HG03457 (cell line): ENCODE data around the gene PNKD.
"Not testable (repeated sequence)": the region's sequence is repeated elsewhere in the genome, so short reads cannot be mapped to it uniquely, and the experiment has no call there.

Experiments used
- ATAC-seq: cut with Tn5 transposase; IDR thresholded peaks from one replicate; pipeline ENCODE4 v1.9.1; 2021; ENCODE audit warnings: moderate number of reproducible peaks; ENCODE audit not compliant: unreplicated experiment

PNKD gene

DNA sequence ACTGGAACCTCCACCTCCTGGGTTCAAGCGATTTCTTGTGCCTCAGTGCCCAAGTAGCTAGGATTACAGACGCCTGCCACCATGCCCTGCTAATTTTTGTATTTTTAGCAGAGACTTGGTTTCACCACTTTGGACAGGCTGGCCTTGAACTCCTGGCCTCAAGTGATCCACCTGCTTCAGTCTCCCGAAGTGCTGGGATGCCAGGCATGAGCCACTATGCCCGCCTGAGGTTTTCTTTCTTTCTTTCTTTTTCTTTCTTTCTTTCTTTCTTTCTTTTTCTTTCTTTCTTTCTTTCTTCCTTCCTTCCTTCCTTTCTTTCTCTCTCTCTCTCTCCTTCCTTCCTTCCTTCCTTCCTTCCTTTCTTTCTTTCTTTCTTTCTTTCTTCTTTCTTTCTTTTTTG lies 44.4 kb downstream of the PNKD start:
- ATAC-seq = not testable (repeated sequence)

DNA sequence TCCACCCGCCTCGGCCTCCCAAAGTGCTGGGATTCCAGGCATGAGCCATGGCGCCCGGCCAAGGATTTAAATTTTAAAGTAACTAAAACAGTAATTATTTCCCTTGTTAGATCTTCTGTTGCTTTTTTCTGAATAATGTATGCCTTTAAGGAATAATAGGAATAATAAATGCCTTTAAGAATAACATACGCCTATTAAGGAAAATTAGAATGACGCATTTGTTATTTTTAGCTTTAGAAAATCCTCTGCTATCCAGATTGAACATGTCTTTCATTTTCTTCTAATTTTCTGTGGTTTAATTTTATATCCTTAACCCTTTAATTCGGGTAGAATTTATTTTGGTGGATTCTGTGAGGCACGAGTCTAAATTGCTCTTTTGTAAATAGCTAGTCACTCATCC lies 45.1 kb downstream of the PNKD start:
- ATAC-seq = no peak

DNA sequence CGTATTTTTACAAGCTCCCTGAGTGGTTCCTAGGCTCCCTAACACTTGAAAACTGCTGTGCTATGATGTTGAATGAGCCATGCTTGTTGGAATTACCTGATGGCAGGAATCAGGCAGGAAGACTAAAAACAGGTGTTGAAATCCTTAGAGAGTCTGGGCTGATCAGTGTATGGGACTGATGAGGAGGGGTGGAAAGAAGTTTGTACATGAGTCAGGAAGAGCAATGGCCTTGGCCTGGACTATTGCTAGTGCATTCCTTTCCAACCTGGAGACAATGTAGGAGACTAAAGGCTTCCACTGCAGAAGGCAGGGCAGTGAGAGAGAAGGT lies 46.9 kb downstream of the PNKD start:
- no peak for ATAC-seq

DNA sequence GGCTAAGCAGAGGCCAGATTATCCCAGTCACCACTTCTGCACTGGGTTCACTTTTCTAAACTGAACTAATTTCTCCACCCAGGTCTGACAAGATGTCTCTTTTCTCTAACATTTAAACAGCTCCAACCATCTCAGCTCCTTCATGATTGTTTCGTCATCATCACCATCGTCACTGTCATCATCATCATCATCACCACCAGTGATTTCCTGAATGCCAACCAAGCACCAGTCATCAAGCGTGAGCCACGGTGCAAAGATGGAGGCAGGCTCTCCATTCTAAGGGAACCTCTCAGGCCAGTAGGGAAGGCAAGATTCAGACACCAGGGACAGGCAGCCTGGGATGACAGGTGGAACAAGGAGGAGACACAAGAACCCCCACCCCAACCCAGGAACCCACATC lies 47.5 kb downstream of the PNKD start:
- no peak for ATAC-seq

DNA sequence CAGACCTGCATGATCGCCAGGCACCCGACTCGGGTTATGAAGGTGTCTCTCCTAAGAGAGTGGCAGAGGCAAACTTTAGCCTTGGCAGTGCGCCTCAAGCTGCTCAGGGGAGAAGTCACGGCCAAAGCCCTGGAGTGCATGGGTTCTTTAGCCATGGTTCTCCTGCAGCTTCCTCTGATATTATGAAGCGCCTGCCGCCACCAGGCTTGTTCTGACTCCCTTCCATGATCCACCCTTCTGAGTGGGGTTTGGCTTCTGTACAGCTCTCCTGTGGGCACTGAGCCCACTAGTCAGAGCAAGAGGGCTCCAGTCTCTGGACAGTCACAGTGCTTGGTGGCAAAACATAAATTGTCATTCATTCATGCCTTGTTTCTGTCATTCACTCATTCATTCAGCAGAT lies 47.9 kb downstream of the PNKD start:
- ATAC-seq = no peak

DNA sequence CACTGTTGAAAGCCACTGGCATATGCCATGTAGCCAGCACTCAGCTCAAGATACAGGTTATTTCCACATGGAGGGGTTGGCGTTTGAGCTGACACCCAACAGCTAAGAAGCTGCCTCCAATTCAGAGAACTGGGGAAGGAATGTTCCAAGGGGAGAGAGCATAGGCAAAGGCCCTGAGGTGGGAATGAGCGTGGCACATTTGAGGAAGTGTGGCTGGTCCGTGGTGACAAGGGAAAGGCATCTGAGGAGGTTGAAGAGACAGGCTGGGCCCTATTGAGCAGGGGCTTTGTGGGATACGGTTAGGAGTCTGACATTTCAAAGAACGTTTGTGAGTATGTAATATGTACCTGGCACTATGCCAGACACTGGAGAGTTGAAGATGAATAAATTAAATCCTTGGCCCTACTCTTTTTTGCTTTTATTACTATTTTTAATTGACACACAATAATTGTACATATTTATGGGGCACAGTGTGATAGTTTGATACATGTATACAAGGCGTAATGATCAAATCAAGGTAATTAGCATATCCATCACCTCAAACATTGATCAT lies 49.6 kb downstream of the PNKD start:
- no peak for ATAC-seq

DNA sequence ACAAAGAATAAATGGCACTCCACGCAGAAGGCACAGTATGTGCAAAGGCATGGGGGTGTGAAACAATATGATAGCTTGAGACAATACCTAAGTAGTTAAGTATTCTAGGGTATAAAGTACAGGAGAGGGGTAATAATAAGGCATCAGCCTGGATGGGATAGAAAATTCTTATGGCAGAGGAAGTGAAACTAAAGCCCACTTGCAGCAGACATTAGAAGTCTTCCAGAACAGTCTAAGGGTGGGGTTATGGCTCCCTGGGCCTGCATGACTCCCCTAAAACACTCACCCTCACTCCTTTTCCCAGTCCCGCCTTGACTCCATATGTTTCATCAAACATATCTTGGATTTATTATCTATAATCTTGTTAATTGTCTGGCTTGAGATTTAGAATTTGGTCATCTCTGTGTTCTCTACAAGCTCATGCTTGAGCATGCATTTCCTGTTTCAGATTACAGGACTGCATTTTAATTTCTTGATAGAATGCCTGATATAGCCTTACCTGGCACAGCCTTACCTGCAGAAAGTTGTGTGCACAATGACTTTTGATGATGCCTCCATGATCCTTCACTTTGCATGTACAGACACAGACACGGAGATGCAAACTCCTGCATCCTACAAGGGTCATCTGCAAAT lies 50.5 kb downstream of the PNKD start:
- ATAC-seq = no peak

DNA sequence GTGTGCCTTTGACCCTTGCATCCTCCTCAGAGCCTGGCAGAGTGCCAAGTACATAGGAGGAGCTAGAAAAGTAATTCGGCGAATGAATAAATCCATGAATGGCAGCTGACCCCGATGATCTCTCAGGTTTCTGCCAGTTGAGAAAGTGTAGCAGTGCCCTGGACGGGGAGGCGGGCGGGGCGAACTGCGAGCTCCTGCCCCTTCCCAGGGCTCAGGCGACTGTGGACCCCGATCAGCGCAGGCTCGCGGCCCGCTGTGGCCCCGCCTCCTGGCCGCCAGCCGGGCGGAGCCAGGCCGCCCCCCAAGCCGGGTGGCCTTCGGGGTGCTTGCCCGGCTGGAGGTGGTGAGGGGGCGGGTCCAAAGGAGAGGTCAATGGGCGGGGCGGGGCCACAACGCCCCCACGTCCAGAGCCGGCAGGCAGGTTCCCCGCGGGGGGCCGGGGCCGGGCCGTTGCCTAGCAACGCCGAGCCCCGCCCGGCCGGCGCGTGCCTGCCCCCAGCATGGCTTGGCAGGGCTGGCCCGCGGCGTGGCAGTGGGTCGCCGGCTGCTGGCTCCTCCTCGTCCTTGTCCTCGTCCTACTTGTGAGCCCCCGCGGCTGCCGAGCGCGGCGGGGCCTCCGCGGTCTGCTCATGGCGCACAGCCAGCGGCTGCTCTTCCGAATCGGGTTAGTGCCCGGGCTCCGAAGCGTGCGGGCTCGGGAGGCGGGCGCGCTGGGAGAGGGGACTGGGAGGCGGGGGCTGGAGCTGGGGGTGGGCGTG lies 52.6 kb downstream of the PNKD start:
- ATAC-seq = peak; percentile 46

DNA sequence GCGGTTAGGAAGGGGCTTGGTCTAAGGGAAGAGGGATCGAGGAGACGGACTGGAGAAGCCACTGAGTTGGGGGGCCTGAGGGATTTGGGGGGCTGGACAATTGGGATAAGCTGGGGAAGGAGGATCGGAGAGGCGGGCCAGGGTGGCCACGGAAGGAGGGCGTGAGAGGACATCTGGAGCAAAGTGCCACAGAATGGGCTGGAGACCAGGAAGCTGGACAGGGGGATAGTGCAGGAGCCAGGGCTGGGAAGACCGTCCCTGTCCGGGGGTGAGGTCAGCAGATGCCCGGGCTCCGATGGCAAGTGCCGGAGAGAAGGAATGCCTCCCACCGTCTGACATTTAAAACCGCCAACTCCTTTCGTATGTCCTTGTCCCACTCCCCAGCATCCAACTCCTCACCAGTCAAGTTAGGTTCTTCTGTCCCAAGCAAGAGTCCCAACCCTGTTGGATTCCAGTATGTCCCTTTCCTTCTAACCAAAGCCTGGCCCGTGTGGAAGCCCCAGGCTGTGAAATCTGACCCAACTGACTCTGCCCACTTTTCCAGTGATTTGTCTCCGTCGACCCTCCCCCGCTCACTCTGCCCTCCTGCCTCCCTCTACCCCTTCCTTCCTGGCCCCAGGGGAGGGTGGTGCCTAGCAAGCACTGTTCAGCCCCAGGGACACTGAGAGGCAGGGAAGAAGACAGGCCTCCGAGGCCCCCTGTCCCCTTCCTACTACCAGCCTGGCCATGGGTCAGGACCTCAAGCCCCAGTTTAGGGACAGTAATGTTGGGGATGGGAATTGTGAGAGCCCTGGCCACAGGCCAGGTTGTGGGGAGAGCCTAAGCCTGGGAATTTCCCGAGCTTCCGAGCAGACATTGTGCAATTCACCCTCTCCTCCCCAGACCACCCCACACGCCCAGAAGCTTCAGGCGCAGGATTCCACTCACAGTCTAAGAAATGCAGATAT lies 53.5 kb downstream of the PNKD start:
- ATAC-seq = no peak

DNA sequence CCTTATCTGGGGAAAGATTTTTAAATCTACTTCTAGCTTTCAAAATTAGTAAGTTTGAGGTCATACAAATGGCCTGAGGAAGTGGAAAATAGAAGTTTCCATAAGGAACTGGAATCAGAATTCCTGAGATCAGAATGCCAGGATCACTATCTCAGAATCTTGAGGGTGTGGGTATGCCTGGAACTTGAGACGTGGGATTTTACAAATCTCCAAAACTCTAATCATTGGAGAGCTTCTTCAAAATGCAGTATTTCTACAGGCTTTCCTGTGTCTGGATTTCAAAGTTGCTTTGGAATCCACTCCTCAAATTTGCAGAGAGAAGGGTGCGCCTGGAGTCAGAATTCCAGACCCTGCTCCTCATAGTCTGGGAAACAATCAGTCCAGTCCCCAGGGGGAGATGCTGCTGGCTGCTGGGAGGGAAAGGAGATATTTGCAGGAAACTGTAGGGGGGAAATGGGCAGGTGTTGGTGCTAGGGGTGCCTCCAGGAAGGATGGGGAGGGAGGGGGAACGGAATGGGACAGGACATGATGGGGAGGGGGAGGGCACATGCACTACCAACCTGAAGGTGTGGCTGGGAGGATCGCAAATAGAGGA lies 55.3 kb downstream of the PNKD start:
- no peak for ATAC-seq

DNA sequence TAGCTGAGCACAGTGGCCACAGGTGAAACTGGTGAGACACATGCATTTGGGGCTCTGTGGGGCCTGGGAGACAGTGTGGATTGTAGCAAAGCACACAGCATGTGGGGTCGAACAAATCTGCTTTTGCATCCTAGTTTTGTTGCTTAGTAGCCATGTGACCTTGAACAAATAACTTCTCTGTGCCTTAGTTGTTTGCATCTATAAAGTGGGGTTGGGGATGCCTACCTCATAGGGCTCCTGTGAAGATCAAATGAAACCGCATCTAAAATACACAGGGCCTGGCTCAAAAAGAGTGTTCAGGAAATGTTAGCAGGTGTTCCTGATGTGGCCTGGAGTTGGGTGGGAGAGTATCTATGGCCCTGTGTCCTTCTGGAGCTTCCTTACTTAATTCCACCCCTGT lies 56.0 kb downstream of the PNKD start:
- ATAC-seq = no peak

DNA sequence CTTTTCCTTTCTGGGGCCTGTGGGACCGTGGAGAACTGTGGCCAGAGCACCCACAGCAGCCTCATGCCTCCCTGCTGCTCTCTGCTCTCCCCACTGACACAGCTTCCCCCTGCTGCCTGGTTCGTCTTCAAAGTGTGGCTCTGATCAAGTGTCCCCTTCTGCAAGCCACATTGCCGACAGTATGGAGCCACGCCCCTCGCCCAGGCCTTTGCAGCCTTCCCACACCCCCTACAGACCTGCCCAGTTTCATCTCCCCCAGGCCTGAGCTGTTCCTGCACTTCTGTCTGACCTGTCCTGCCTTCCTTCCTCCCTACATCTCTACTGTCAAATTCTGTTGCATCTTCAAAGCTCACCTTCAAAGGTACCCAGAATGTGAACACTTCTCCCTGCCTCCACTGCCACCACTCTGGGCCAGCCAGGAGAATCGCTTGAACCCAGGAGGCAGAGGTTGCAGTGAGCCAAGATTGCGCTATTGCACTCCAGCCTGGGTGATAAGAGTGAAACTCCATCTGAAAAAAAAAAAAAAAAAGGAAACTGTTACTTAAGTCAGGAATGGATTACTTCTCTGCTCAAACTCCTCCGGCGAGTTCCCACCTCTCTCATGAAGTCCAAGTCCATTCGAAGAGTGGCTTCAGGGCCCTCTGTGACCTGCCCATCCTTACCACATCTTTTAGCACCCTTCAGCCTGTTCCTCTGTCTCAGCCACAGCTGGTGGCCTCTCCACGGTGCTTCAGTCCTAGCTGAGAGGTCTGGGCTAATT lies 57.3 kb downstream of the PNKD start:
- ATAC-seq = no peak

DNA sequence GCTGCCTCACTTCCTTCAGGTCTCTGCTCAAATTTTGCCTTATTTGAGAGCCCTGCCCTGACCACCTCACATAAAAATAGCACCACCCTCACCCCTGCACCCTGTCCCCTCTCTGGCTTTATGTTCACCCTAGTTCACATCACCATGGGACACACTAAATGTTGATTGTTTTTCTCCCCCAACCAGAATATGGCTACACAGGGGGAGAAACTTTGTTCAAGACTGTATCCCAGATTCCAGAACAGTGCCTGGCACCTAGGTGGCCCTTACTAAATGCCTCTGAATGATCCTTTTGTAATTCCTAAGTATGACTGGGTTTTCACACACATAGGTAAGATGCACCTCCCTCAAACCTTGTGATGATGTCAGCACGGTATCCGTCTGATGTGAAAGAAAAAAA lies 58.0 kb downstream of the PNKD start:
- no peak for ATAC-seq

DNA sequence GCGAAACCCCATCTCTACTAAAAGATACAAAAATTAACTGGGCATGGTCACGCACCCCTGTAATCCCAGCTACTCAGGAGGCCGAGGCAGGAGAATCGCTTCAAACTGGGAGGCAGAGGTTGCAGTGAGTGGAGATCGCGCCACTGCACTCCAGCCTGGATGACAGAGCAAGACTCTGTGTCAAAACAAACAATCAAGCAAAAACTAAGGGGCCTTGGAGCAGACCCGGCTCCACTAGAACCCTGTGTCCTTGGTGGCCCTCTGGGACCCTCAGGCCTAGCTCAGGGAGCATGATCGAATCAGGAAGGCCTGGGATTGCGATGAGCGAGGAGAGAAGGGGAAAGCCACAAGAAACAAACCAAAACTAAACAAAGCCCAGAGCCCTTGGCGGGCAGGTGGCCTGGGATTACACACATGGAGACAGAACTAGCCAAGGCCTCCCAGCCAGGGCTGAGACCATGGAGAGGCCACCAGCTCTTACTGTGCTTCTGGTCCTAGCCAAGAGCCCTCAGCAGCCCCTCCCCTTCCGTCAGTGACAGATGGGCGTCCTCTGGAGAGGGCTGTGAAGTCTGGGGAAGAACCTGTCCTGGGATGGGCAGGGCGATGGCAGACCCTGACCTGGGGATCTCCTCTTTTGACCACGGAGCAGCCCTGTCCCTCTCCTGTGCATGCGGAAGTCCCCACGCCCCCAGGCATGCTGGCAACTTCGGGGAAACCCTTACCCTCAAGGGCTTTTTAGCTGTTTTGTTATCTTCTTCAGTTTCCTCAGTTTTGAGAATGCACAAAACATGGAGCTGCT lies 58.9 kb downstream of the PNKD start:
- no peak for ATAC-seq

DNA sequence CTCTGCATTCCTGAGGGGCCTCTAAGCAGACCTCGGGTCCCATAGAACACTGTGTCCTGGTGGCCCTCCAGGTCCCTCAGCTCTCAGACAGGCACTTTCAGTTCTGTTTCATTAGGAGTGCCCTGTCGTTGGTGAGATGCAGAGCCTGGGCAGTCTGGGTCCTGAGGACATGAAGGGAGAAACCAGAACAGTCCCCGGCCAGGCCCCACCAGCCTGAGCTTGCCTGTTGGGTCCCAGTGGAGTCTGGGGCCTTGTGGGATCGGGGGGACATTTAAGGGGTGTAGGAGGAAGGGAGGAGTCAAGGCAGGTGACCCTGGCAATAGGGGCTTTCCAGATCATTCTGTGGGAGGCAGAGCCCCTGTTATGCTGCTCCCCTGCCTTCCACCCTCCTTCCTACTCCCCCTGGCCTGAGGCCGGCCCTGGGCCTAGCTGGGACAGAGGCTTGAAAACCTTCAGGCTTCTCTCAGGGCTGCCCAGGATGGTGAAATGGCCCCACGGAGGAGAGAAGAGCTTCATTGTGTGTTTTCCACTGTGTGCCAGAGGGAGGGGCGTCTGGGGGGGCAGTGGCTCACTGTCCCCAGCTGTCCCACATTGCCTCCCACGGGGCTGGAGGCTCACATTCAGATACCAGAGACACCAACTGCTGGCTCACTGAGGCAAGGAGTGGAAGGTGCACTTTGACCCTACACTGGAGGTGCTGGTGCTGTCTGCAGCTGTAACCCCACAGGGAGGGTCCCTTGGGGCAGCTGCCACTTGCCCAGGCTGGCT lies 59.7 kb downstream of the PNKD start:
- ATAC-seq = no peak

DNA sequence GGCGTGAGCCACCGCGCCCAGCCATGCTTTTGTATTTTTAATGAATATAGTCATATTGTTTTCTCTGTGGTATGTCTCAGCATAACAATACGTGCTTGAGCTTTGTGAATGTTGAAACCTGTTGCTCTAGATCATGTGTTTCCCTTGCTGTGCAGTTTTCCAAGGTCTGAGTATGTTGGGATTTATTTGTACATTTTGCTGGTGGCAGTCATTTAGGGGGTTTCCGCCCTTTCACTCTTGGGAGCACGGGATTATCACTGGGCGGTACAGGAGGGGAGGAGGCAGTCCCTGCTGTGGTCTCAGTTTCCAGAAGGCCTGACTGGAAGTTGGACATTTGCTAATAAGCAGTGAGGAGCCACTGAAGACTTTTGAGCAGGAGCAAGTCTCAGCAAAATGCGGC lies 61.4 kb downstream of the PNKD start:
- ATAC-seq = no peak

DNA sequence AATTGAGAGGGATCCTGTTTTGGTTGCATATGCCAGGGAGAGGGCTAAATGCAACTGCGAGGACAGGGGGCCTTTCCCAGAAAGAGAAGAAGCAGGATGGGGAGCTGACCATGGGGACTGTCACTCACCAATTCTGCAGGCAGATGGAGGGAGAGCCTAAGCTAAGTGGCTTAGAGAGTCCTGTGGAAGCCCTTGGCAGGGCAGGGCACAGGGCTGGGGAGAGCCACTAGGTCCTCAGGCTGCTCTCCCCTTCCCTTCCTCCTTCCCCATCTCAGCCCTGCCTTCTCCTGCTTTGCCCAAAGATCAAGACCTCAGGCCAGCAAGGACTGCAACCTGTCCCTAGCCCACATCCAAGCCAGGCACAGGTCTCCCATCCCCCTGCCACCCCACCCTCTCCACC lies 62.0 kb downstream of the PNKD start:
- ATAC-seq = no peak

DNA sequence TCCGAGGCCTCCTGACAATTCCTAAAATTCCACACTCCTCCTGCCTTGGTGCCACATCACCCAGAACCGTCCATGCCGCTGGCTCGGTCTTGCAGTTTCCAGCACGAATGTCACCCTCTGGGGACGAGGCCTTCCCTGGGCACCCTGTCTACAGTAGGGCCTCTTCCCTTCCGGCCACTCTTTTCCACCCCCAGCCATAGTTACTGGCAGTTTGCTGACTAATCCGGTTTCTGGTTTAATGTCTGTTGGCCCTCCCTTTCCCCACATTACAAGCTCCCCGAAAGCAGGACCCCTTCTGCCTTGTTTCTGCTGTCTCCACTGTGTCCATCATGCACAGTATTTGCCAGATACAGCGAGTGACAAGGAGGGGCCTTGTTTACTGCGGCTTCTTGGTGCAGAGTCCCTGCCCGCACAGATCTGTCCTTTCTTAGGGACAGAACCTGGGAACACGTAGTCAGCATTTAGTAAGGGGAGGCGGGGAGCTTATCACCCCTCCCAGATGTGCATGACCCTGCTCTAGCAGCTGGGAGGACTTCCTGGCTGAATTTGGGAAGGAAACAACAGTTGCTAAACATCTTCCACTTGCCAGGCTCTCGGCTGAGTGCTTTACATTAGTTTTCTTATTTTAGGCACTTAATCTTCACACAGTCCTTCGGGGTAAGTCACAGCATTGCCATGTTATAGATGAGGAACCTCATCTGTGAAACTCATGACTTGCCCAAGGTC lies 62.8 kb downstream of the PNKD start:
- no peak for ATAC-seq
